IPS DF 6.9 (cell line): Measurements from ENCODE around the gene FCGR2B.
"Not testable (repeated sequence)": the region's sequence is repeated elsewhere in the genome, so short reads cannot be mapped to it uniquely, and the experiment has no call there.

Experiments
- DNase-seq: peaks from one replicate; pipeline ENCODE4 v3.0.0-alpha.2; 2013; ENCODE audit warnings: low read depth, low spot score
- H3K27ac ChIP-seq: one replicate; pipeline ENCODE4 v1.5.1; 2013; ENCODE audit warnings: low read length, control low read depth
- H3K27me3 ChIP-seq: 2 replicates; pipeline ENCODE4 v1.6.1; 2013; ENCODE audit warnings: mild to moderate bottlenecking, low read length; ENCODE audit not compliant: control insufficient read depth, insufficient read depth
- H3K36me3 ChIP-seq: 2 replicates; pipeline ENCODE4 v1.6.1; 2013; ENCODE audit warnings: low read length; ENCODE audit not compliant: control insufficient read depth, insufficient read depth
- H3K4me1 ChIP-seq: 2 replicates; pipeline ENCODE4 v1.6.1; 2013; ENCODE audit warnings: low read length; ENCODE audit not compliant: control insufficient read depth, insufficient read depth
- H3K4me3 ChIP-seq: 2 replicates; pipeline ENCODE4 v1.5.1; 2013; ENCODE audit warnings: mild to moderate bottlenecking, low read length
- H3K9me3 ChIP-seq: 2 replicates; pipeline ENCODE4 v1.6.1; 2013; ENCODE audit warnings: low read length, inconsistent platforms; ENCODE audit not compliant: control insufficient read depth, insufficient read depth
- WGBS: extraction: QIAGEN DNeasy Blood & Tissue Kit; methylation state at CpG from one replicate; pipeline ENCODE4 v1.1.7; 2013; ENCODE audit warnings: mixed read lengths, missing lambda C conversion rate; ENCODE audit not compliant: insufficient read length, insufficient coverage; 5-methylcytosine and 5-hydroxymethylcytosine counted together

FCGR2B gene

GRCh38 chr1:161653541-161653940, 9.4 kb upstream of the FCGR2B start:
- H3K4me1 ChIP-seq, DNase-seq, H3K4me3 ChIP-seq, H3K27me3 ChIP-seq, H3K27ac ChIP-seq, H3K9me3 ChIP-seq, H3K36me3 ChIP-seq: not testable (repeated sequence)
- WGBS: no CpG with 5 or more reads among the region's 7 CpGs

DNA sequence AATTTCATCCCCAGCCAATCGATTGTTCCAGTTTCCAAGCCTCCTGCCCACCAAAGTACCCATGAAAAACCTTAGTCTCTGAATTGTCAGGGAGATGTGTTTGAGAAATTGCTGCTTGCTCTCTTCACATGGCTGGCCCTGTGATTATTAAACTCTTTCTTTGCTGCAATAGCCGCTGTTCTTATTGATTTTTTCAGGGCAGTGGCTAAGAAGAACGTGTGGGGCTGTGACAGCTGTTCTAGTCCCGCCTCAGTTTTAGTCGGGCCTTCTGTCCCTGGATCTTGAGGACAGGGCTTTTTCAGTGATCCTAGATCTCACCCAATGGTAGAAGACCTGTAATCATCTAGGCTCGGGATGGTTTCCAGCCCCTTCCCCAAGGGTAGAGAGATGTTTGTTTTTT, 9.0 kb upstream of the FCGR2B start:
- WGBS: no CpG with 5 or more reads among the region's 6 CpGs
- not testable (repeated sequence) for H3K27ac ChIP-seq, DNase-seq, H3K4me3 ChIP-seq, H3K4me1 ChIP-seq, H3K9me3 ChIP-seq, H3K36me3 ChIP-seq, H3K27me3 ChIP-seq

- H3K27me3 ChIP-seq, DNase-seq, H3K27ac ChIP-seq: not testable (repeated sequence)
These were observed 4.4 kb upstream of the FCGR2B start for GRCh38 chr1:161658524-161658923.

DNA sequence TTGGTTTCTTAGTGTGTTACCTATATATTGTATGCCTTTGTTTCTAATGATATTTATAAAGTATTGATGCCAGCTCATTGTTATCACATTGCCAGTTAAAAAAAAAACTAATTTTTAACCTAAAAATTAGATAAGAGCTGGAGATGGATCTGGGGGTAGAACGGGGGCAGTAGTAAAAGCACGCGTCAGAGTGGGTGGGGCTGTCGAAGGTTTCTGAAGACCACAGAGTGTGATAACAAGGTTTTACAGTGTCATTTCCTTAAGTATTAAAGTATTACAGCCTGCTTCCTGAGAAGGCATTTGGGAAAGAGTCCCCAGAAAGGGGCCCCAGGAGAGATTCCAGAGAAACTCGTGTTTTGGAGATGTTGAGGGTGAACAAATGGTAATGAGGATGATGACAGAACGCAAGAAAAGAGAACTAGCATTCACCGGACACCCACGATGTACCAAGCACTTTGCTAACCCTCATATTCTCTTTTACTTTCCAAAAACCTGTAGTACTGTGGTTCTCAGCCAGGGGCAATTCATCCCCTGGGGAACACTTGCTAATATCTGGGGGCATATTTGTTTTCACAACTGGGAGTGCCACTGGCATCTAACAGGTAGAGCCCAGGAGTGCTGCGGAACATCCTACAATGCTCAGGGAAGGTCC, 1.2 kb upstream of the FCGR2B start:
- H3K27me3 ChIP-seq, DNase-seq, H3K4me3 ChIP-seq: not testable (repeated sequence)

More at GRCh38 chr1:161658524-161658923, 4.4 kb upstream of the FCGR2B start:
- not testable (repeated sequence) for H3K36me3 ChIP-seq, H3K9me3 ChIP-seq, H3K4me1 ChIP-seq, H3K4me3 ChIP-seq

GRCh38 chr1:161663569-161663968, 626 bp downstream of the FCGR2B start:
- DNase-seq, H3K36me3 ChIP-seq, H3K9me3 ChIP-seq, H3K27me3 ChIP-seq, H3K27ac ChIP-seq, H3K4me3 ChIP-seq, H3K4me1 ChIP-seq: not testable (repeated sequence)
- WGBS: no CpG with 5 or more reads among the region's 1 CpG

More for the DNA sequence above, 1.2 kb upstream of the FCGR2B start:
- not testable (repeated sequence) for H3K36me3 ChIP-seq, H3K4me1 ChIP-seq, H3K27ac ChIP-seq, H3K9me3 ChIP-seq
- no CpG with 5 or more reads among the region's 9 CpGs for WGBS

- H3K36me3 ChIP-seq, H3K27ac ChIP-seq, H3K9me3 ChIP-seq, H3K27me3 ChIP-seq, DNase-seq, H3K4me3 ChIP-seq, H3K4me1 ChIP-seq: not testable (repeated sequence)
- no CpG with 5 or more reads among the region's 4 CpGs for WGBS
These were observed 1.7 kb downstream of the FCGR2B start for GRCh38 chr1:161664689-161665088.

- H3K27me3 ChIP-seq, H3K27ac ChIP-seq, H3K4me3 ChIP-seq, H3K4me1 ChIP-seq, H3K9me3 ChIP-seq, H3K36me3 ChIP-seq, DNase-seq: not testable (repeated sequence)
- no CpG with 5 or more reads among the region's 15 CpGs for WGBS
These were observed 8.4 kb downstream of the FCGR2B start for GRCh38 chr1:161671045-161672020.

DNA sequence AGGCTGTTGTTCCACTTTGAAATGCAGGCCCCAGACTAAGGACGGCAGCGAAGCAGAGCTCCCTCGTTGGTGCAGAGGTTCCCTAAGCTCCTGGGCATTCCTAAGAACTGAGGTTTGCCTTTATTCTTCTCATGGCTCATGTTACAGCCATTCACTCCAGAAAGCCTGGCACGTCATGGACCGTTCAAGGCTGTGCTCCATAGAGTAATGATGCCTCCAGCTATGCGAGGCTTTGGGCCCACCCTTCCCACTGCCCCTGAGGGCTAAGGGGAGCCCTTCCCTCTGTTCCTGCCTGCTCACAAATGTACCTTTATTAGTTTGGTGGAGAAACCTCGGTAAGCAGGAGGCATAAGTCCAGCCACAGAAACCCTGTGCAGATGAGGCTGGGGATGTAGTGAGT, 10.5 kb downstream of the FCGR2B start:
- not testable (repeated sequence) for H3K27me3 ChIP-seq, H3K27ac ChIP-seq, H3K4me1 ChIP-seq, DNase-seq, H3K9me3 ChIP-seq, H3K4me3 ChIP-seq, H3K36me3 ChIP-seq
- no CpG with 5 or more reads among the region's 7 CpGs for WGBS

DNA sequence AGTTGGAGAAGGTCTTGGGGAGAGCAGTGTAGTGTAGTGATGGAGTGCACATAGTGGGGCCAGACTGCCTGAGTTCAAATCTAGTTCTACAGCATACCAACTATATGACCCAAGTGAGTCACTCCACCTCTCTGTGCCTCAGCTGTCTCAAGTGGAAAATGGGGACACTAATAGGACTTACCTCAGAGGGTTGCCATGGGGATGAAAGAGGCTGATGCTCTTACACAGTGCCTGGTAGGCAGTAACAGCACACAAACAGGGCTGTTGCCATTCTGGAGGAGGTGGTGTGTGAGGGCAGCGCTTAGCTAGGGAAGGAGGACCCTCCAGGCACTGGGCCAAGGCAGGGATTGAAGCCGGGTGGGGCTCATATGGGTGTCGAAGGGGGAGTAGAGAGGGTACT, 11.5 kb downstream of the FCGR2B start:
- H3K9me3 ChIP-seq, H3K4me1 ChIP-seq, H3K36me3 ChIP-seq, H3K27ac ChIP-seq, H3K4me3 ChIP-seq, H3K27me3 ChIP-seq, DNase-seq: not testable (repeated sequence)
- WGBS: no CpG with 5 or more reads among the region's 3 CpGs

DNA sequence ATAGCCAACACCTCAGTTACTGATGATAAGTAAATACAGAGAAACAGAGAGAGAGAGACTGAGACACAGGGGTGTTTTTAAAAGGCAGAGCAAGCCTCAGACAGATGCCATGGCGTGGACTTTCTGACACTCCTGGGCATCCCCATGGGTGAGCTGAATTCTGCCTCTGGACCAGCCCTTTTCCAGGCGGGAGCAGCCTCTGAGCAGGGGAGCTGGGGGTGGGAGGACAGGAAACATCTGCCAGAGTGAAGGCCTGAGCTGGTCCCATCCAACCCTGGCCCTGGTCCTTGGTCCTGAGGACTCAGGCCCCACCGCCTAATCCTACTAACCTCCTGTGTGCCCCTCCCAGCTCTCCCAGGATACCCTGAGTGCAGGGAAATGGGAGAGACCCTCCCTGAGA, 12.0 kb downstream of the FCGR2B start:
- WGBS: no CpG with 5 or more reads among the region's 3 CpGs
- H3K27me3 ChIP-seq: not testable (repeated sequence)

More for the DNA sequence above, 12.0 kb downstream of the FCGR2B start:
- H3K36me3 ChIP-seq, H3K4me3 ChIP-seq, H3K9me3 ChIP-seq, DNase-seq, H3K27ac ChIP-seq, H3K4me1 ChIP-seq: not testable (repeated sequence)
